ENCODE data around the gene ASB3. TPM values are rescaled to one million over a fixed set of nuclear protein-coding genes. Genes with fewer than 3 reads are reported as not detected.
A peak's percentile ranks its signal among the peaks of the same experiment; 100 is the strongest.

ASB3 gene
- total and polyA plus RNA-seq, 12 donors, result 10.1 to 51.3 (median 21.4) TPM

DNA sequence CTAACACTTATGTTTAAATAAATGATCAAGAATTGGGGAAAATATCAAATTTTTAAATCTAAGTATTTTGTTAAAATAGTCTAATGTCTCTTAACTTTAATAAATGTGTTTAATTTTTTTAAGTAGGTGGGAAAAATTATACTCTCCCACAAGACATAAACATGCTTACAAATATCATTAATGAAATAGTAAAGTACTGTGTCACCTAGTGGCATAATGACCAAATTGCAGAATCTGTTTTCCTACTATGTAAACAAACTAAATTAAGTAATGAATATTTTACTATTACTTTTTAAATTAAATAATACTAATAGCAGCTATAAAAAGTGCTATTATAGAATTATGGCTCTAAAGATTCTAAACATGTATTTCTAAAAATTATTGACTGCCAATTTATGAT, 71.2 kb downstream of the ASB3 start:
- H3K36me3 ChIP-seq (replicated peaks in 1 of 2), result no peaks in the 10 kb centered on the region
- TF ChIP-seq, protein P1, sequence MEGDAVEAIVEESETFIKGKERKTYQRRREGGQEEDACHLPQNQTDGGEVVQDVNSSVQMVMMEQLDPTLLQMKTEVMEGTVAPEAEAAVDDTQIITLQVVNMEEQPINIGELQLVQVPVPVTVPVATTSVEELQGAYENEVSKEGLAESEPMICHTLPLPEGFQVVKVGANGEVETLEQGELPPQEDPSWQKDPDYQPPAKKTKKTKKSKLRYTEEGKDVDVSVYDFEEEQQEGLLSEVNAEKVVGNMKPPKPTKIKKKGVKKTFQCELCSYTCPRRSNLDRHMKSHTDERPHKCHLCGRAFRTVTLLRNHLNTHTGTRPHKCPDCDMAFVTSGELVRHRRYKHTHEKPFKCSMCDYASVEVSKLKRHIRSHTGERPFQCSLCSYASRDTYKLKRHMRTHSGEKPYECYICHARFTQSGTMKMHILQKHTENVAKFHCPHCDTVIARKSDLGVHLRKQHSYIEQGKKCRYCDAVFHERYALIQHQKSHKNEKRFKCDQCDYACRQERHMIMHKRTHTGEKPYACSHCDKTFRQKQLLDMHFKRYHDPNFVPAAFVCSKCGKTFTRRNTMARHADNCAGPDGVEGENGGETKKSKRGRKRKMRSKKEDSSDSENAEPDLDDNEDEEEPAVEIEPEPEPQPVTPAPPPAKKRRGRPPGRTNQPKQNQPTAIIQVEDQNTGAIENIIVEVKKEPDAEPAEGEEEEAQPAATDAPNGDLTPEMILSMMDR (IDR thresholded peaks at IDR 0.05), result peak in 4 of 6 experiments; percentile 30 to 55 (median 42)
- no peak for TF ChIP-seq POLR2A (IDR thresholded peaks at IDR 0.05)
- no peaks in the 10 kb centered on the region for H3K27me3 ChIP-seq
- no peaks in the 10 kb centered on the region for H3K4me1 ChIP-seq (replicated peaks in 1 of 2)
- H3K9me3 ChIP-seq (replicated peaks in 1 of 3), result peaks cover 0 to 4% (median 0%) of the 10 kb centered on the region in 3 donors
- H3K4me3 ChIP-seq, result no peak overlapping the region
- DNase-seq, result no peak
- intact Hi-C loops (cut with DNase I), result no loop called here
- no peak overlapping the region for H3K27ac ChIP-seq

DNA sequence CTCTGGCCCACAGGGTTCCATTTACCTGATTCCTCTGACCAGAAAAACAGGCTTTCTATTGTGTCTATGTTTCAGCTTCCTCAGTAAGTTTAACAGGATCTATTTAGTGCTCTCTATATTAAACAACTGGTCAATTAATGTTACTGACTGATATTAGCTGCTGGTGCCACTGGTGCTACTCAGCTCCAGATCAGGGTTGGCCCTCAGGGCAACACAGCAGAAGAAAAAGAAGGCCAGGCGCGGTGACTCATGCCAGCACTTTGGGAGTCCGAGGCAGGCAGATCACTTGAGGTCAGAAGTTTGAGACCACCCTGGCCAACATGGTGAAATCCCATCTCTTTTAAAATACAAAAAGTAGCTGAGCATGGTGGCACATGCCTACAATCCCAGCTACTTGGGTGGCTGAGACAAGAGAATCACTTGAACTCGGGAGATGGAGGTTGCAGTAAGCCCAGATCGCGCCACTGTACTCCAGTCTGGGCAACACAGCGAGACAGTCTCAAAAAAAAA, 75.4 kb downstream of the ASB3 start:
- H3K36me3 ChIP-seq (replicated peaks in 1 of 2), result no peaks in the 10 kb centered on the region
- intact Hi-C loops (cut with DNase I), result no loop called here
- H3K4me1 ChIP-seq (replicated peaks in 1 of 2), result no peaks in the 10 kb centered on the region
- no peak overlapping the region for H3K27ac ChIP-seq
- no peak overlapping the region for H3K4me3 ChIP-seq
- peaks cover 0 to 4% (median 0%) of the 10 kb centered on the region in 3 donors for H3K9me3 ChIP-seq (replicated peaks in 1 of 3)
- 92 to 96% (median 94%) methylated on average over 7 of the region's 7 CpGs for WGBS, 4 donors
- TF ChIP-seq, protein P1 (IDR thresholded peaks at IDR 0.05), result no peak
- TF ChIP-seq POLR2A (IDR thresholded peaks at IDR 0.05), result no peak
- no peak for DNase-seq
- H3K27me3 ChIP-seq, result no peaks in the 10 kb centered on the region

GRCh38 chr2:53708988-53709387, 77.8 kb downstream of the ASB3 start:
- Histone ChIP-seq H3K9me3 (replicated peaks in 1 of 3) (no peaks in the 10 kb centered on the region), H3K27me3 (no peaks in the 10 kb centered on the region), H3K4me1 (replicated peaks in 1 of 2) (no peaks in the 10 kb centered on the region), H3K36me3 (replicated peaks in 1 of 2) (no peaks in the 10 kb centered on the region), H3K27ac (no peak overlapping the region), H3K4me3 (no peak overlapping the region)
- intact Hi-C loops (cut with DNase I), result no loop called here
- DNase-seq, result no peak
- TF ChIP-seq, protein P1 (IDR thresholded peaks at IDR 0.05), result no peak
- TF ChIP-seq POLR2A (IDR thresholded peaks at IDR 0.05), result no peak

DNA sequence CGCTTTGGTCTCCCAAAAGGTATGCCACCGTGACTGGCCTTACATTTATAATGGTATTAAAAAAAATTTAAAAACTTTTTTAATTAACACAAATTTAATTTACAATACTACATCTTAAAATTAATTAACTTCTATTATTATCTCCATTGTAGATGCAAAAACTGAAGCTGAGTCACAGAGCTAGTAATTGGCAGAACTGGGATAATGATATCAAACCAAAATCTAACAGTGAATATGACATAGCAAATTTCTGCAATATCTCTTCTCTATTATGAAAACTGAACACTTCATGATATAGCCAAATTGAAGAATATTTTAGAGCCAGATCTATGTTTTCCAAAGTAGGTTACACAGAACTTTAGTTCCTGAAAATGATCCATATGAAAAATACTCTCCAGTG, 85.5 kb downstream of the ASB3 start:
- intact Hi-C loops (cut with DNase I), result no loop called here
- no peaks in the 10 kb centered on the region for H3K27me3 ChIP-seq
- 87 to 100% (median 92%) methylated on average over 2 of the region's 2 CpGs for WGBS, 4 donors
- H3K4me1 ChIP-seq (replicated peaks in 1 of 2), result no peaks in the 10 kb centered on the region
- TF ChIP-seq POLR2A (IDR thresholded peaks at IDR 0.05), result no peak
- TF ChIP-seq, protein P1 (IDR thresholded peaks at IDR 0.05), result no peak
- H3K27ac ChIP-seq, result no peak overlapping the region
- no peaks in the 10 kb centered on the region for H3K9me3 ChIP-seq (replicated peaks in 1 of 3)
- no peak overlapping the region for H3K4me3 ChIP-seq
- no peak for DNase-seq
- no peaks in the 10 kb centered on the region for H3K36me3 ChIP-seq (replicated peaks in 1 of 2)

Data from adrenal gland (tissue), 12 donors.